ENCODE results near the gene ACTC1. TPM values are rescaled to one million over a fixed set of nuclear protein-coding genes. Genes with fewer than 3 reads are reported as not detected.

The ACTC1 gene
- total and polyA plus RNA-seq, 8 donors, result 1.8 to 9.5 (median 4.9) TPM; not detected in 1

DNA sequence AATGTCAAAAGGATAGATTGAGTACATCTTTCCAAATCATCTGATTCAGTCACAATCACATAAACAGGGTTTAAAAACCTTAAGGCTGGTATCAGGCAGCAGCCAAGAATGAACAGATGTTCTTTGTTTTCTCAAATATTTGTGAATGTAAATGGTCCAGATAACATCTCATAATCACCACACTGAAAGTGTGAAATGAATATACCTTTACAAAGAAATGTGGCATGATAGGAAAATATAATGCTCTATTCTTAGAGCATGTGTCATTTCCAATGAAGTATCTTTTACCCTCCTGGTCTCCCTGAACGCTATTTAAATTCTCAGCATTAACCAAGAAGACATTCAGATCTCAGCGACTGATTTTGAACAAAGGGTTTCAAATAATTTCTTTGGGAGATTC is 8.8 kb upstream of the ACTC1 start:
- peaks cover 0 to 4% (median 2%) of the 10 kb centered on the region in 3 donors for H3K27me3 ChIP-seq
- no peak overlapping the region for H3K4me3 ChIP-seq
- no peak overlapping the region for H3K27ac ChIP-seq
- no peaks in the 10 kb centered on the region for H3K36me3 ChIP-seq
- peaks cover 0 to 7% (median 3%) of the 10 kb centered on the region in 4 donors for H3K4me1 ChIP-seq
- DNase-seq, result no peak
- no peak for TF ChIP-seq POLR2A (IDR thresholded peaks at IDR 0.05)
- TF ChIP-seq, protein P1, sequence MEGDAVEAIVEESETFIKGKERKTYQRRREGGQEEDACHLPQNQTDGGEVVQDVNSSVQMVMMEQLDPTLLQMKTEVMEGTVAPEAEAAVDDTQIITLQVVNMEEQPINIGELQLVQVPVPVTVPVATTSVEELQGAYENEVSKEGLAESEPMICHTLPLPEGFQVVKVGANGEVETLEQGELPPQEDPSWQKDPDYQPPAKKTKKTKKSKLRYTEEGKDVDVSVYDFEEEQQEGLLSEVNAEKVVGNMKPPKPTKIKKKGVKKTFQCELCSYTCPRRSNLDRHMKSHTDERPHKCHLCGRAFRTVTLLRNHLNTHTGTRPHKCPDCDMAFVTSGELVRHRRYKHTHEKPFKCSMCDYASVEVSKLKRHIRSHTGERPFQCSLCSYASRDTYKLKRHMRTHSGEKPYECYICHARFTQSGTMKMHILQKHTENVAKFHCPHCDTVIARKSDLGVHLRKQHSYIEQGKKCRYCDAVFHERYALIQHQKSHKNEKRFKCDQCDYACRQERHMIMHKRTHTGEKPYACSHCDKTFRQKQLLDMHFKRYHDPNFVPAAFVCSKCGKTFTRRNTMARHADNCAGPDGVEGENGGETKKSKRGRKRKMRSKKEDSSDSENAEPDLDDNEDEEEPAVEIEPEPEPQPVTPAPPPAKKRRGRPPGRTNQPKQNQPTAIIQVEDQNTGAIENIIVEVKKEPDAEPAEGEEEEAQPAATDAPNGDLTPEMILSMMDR (IDR thresholded peaks at IDR 0.05), result no peak
- no peak for TF ChIP-seq POLR2AphosphoS5 (IDR thresholded peaks at IDR 0.05)
- TF ChIP-seq EP300 (IDR thresholded peaks at IDR 0.05), result no peak
- WGBS, 5 donors, result 62 to 77% (median 74%) methylated on average over 2 of the region's 2 CpGs
- peaks cover 0 to 11% (median 6%) of the 10 kb centered on the region in 4 donors for H3K9me3 ChIP-seq
- intact Hi-C loops (cut with DNase I; ENCODE audit: low total_unique reads), result no loop called here

DNA sequence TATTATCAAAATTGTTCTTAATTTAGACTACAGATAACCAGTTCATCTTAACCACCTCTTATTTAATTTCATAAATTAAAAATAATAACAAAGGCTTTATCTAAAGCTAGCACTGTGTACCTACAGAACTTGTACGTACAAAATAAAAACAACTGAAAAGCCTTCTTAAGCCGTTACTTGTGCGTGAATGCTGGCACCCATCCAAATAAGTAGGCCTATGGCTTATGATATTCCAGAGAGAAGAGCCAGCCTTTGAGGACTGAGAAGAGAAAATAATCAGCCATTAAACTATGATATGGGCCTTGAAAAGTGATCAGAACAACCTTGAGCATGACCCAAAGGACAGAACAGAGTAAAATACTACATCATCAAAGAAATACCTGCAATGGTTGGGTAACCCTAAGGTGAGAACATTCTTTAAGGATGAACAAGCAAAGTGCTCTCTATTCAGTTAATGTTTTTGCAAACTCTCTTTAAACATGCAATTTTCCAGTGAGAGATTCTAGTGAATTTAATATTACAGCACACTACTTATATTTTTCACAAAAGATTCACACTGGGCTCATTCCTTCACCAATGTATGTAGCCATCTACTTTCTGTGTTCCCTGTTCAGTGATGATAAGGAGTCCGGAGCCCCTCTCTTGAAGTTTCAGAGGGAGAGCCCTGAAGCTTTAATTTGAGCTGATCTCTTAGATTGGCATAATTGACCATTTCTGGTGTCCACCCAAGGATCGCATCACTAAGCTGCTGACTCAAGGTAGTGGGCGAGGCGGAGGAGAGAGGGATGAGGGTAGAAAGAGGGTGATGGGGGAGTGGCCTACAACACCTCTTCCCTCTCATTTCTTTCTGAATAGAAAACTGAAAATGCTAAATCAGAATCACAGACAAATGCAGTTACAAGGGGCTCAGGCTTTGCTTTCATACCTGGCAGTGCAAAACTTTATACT is 7.7 kb upstream of the ACTC1 start:
- TF ChIP-seq POLR2AphosphoS5 (IDR thresholded peaks at IDR 0.05) (no peak), EP300 (IDR thresholded peaks at IDR 0.05) (no peak), POLR2A (IDR thresholded peaks at IDR 0.05) (no peak)
- TF ChIP-seq, protein P1 (IDR thresholded peaks at IDR 0.05), result no peak
- intact Hi-C loops (cut with DNase I; ENCODE audit: low total_unique reads), result no loop called here
- no peak overlapping the region for H3K4me3 ChIP-seq
- DNase-seq, result no peak
- peaks cover 0 to 11% (median 6%) of the 10 kb centered on the region in 4 donors for H3K9me3 ChIP-seq
- peaks cover 0 to 11% (median 3%) of the 10 kb centered on the region in 4 donors for H3K4me1 ChIP-seq
- WGBS, 5 donors, result 83 to 87% (median 85%) methylated on average over 7 of the region's 7 CpGs
- H3K36me3 ChIP-seq, result no peaks in the 10 kb centered on the region
- H3K27me3 ChIP-seq, result peaks cover 0 to 9% (median 2%) of the 10 kb centered on the region in 3 donors
- H3K27ac ChIP-seq, result no peak overlapping the region

DNA sequence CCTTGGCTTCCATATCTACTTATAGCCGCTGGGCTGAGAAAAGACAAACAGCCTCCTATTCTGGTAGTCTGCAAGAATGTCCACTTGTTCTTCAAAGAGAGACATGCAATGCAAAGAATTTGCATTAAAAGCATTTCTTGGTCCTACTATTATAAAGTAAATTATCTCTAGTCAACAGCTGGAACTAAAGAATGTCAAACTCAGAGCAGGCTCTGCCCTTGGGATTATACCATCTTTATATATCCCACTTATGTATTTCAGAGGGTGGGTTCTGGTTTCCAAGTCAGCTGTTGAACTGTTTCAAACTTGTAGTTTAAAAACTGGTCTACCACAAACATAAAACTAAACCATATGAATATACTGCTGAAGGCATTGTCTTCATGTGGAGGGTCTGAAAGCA is 7.0 kb upstream of the ACTC1 start:
- WGBS, 5 donors, result 81 to 97% (median 94%) methylated on average over 1 of the region's 1 CpG
- Histone ChIP-seq H3K4me3 (no peak overlapping the region), H3K9me3 (peaks cover 0 to 10% (median 4%) of the 10 kb centered on the region in 4 donors), H3K4me1 (peaks cover 0 to 11% (median 3%) of the 10 kb centered on the region in 4 donors), H3K27ac (no peak overlapping the region), H3K27me3 (peaks cover 0 to 9% (median 2%) of the 10 kb centered on the region in 3 donors), H3K36me3 (no peaks in the 10 kb centered on the region)
- no peak for TF ChIP-seq POLR2AphosphoS5 (IDR thresholded peaks at IDR 0.05)
- TF ChIP-seq, protein P1 (IDR thresholded peaks at IDR 0.05), result no peak
- intact Hi-C loops (cut with DNase I; ENCODE audit: low total_unique reads), result no loop called here
- no peak for DNase-seq

DNA sequence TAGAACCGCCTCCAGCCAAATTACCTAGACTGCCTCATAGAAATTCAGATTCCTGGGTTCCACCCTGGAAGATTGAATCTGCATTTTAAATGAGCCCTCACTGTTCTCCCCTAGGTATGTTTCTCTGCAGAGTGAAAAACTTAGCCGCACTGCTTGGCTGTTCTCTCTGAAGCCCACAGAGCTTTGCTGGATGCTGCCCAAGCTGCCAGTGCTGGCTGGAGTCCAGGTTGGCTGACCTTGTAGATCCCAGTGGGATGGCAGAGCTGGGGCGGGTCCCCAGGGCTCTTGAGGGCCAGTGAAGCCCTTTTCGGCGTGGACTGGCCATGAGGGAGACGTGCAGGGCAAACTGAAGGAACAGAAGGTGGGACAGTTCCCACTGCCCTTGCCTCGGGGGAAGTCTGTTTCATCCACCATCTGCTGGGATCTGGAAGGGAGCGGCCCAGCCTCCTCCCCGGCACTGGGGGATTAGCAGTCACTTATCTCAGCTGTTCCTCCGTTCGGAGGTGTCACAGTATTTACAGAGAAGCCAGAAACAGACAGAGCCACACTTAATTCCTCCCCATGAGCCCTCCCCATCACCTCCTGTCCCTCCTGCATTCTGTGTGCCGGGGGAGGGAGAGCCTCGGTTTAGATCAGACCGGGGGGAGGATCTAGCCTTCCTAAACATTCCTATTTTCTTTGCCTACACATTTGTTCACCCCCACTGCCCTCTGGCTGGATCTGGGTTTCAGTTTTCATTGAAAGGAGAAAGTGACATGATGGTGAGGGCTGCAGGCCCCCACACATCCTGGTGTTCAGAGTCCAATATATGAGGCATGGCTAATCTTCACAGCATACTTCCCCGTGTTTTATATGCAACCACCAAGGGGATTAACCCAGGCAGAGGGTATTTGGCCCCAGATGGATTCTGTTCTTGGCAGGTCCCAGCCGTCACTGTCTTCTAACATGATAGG is 4.1 kb upstream of the ACTC1 start:
- Histone ChIP-seq H3K27ac (peak overlapping the region in 1 of 5 donors; percentile 64), H3K36me3 (no peaks in the 10 kb centered on the region), H3K9me3 (no peaks in the 10 kb centered on the region), H3K27me3 (peaks cover 0 to 28% (median 26%) of the 10 kb centered on the region in 3 donors), H3K4me1 (peaks cover 0 to 26% (median 17%) of the 10 kb centered on the region in 4 donors), H3K4me3 (no peak overlapping the region)
- intact Hi-C loops (cut with DNase I; ENCODE audit: low total_unique reads), result no loop called here
- 26 to 29% (median 27%) methylated on average over 13 to 16 of the region's 16 CpGs for WGBS, 5 donors
- DNase-seq, result peak; percentile 43 to 55
- TF ChIP-seq, protein P1 (IDR thresholded peaks at IDR 0.05), result no peak
- TF ChIP-seq POLR2A (IDR thresholded peaks at IDR 0.05) (no peak), EP300 (IDR thresholded peaks at IDR 0.05) (no peak), POLR2AphosphoS5 (IDR thresholded peaks at IDR 0.05) (no peak)

Measured in stomach (tissue), 9 donors.